Neural progenitor cell (in vitro differentiated cells): Measurements from ENCODE around the gene MPP7. TPM values are rescaled to one million over a fixed set of nuclear protein-coding genes. Genes with fewer than 3 reads are reported as not detected.

ENCODE experiments used
- DNase-seq: peaks from one replicate; pipeline ENCODE4 v3.0.0-alpha.2; 2016; ENCODE audit warnings: low spot score
- H2AFZ ChIP-seq: fragments of 200-600 bp; sonication (generic); replicated peaks from 2 replicates; pipeline ENCODE4 v1.6.1; 2016; ENCODE audit warnings: antibody characterized with exemption
- H3F3A ChIP-seq: fragments of 200-600 bp; sonication (generic); 2 replicates; pipeline ENCODE4 v1.6.1; 2016; ENCODE audit warnings: antibody characterized with exemption, low read depth
- H3K27ac ChIP-seq: fragments of 200-600 bp; sonication (generic); 2 replicates; pipeline ENCODE4 v1.5.1; 2016; ENCODE audit warnings: mild to moderate bottlenecking
- H3K27me3 ChIP-seq: fragments of 200-600 bp; sonication (generic); 2 replicates; pipeline ENCODE4 v1.6.1; 2016; ENCODE audit warnings: mild to moderate bottlenecking, moderate library complexity
- H3K36me3 ChIP-seq: fragments of 200-600 bp; sonication (generic); 2 replicates; pipeline ENCODE4 v1.5.1; 2016
- H3K4me1 ChIP-seq: fragments of 200-600 bp; sonication (generic); 2 replicates; pipeline ENCODE4 v1.6.1; 2016; ENCODE audit warnings: mixed run types
- H3K4me2 ChIP-seq: fragments of 200-600 bp; sonication (generic); 2 replicates; pipeline ENCODE4 v1.6.1; 2016
- H3K4me3 ChIP-seq: fragments of 200-600 bp; sonication (generic); 2 replicates; pipeline ENCODE4 v1.5.1; 2016
- H3K79me2 ChIP-seq: fragments of 200-600 bp; sonication (generic); 2 replicates; pipeline ENCODE4 v1.6.1; 2016; ENCODE audit warnings: low read depth
- H3K9ac ChIP-seq: fragments of 200-600 bp; sonication (generic); 2 replicates; pipeline ENCODE4 v1.6.1; 2016
- H3K9me3 ChIP-seq: fragments of 200-600 bp; sonication (generic); 2 replicates; pipeline ENCODE4 v1.5.1; 2016; ENCODE audit warnings: low read depth
- H4K20me1 ChIP-seq: fragments of 200-600 bp; sonication (generic); 2 replicates; pipeline ENCODE4 v1.6.1; 2016; ENCODE audit warnings: low read depth
- H3K27ac Mint-ChIP-seq: 3 replicates; pipeline ENCODE4 v1.8.0; 2021; ENCODE audit warnings: mixed read lengths
- H3K27me3 Mint-ChIP-seq: 2 replicates; pipeline ENCODE4 v1.8.0; 2022; ENCODE audit warnings: low read depth, mild to moderate bottlenecking, inconsistent platforms, moderate library complexity, mixed read lengths; ENCODE audit not compliant: insufficient read depth
- H3K36me3 Mint-ChIP-seq: 3 replicates; pipeline ENCODE4 v1.8.0; 2021; ENCODE audit warnings: mixed read lengths
- H3K4me1 Mint-ChIP-seq: 3 replicates; pipeline ENCODE4 v1.8.0; 2021; ENCODE audit warnings: mixed read lengths
- H3K4me3 Mint-ChIP-seq: 3 replicates; pipeline ENCODE4 v1.8.0; 2021; ENCODE audit warnings: mild to moderate bottlenecking, moderate library complexity, mixed read lengths
- H3K9me3 Mint-ChIP-seq: 3 replicates; pipeline ENCODE4 v1.8.0; 2020; ENCODE audit warnings: mixed read lengths
- CTCF ChIP-seq: fragments of 200-600 bp; sonication (generic); IDR thresholded peaks from 2 replicates; pipeline ENCODE4 v1.5.1; 2017; ENCODE audit warnings: antibody characterized with exemption, mild to moderate bottlenecking
- EZH2 ChIP-seq: fragments of 200-600 bp; sonication (generic); IDR thresholded peaks from 2 replicates; pipeline ENCODE4 v1.6.1; 2017; ENCODE audit warnings: antibody characterized with exemption, mild to moderate bottlenecking, moderate library complexity
- EZH2phosphoT487 ChIP-seq: fragments of 200-600 bp; sonication (generic); IDR thresholded peaks from 2 replicates; pipeline ENCODE4 v1.6.1; 2017; ENCODE audit warnings: antibody characterized with exemption
- total RNA-seq: library from RNA; depleted of rRNA; stranded (reverse); fragments of >200 nt; gene quantifications from 2 replicates; pipeline ENCODE4 v1.2.3, GENCODE V29; 2015; ENCODE audit warnings: low replicate concordance

MPP7 gene
- total RNA-seq, 1 donor from 2014 or later, result 8.5 TPM

GRCh38 chr10:28266449-28267224 is 36.2 kb downstream of the MPP7 start:
- Histone ChIP-seq H3K27ac (no peak overlapping the region), H3K9me3 (no peaks in the 10 kb centered on the region), H3K4me3 (no peak overlapping the region), H3K36me3 (no peaks in the 10 kb centered on the region), H2AFZ (no peak overlapping the region), H3K79me2 (no peaks in the 10 kb centered on the region), H3K4me1 (no peaks in the 10 kb centered on the region), H3F3A (no peaks in the 10 kb centered on the region), H4K20me1 (no peaks in the 10 kb centered on the region), H3K9ac (no peak overlapping the region), H3K4me2 (no peak overlapping the region), H3K27me3 (no peaks in the 10 kb centered on the region)
- Mint-ChIP-seq H3K36me3 (no peaks in the 10 kb centered on the region), H3K27me3 (no peaks in the 10 kb centered on the region), H3K4me1 (peaks cover 5% of the 10 kb centered on the region), H3K4me3 (no peak overlapping the region), H3K27ac (no peak overlapping the region), H3K9me3 (no peaks in the 10 kb centered on the region)
- no peak for DNase-seq
- TF ChIP-seq CTCF (no peak), EZH2phosphoT487 (no peak)

- Mint-ChIP-seq H3K9me3 (no peaks in the 10 kb centered on the region), H3K36me3 (no peaks in the 10 kb centered on the region), H3K27me3 (no peaks in the 10 kb centered on the region), H3K4me3 (no peak overlapping the region), H3K4me1 (peaks cover 12% of the 10 kb centered on the region), H3K27ac (no peak overlapping the region)
- TF ChIP-seq CTCF, result no peak
- TF ChIP-seq EZH2phosphoT487, result no peak
- no peak for TF ChIP-seq EZH2
- Histone ChIP-seq H3K4me1 (no peaks in the 10 kb centered on the region), H3K79me2 (no peaks in the 10 kb centered on the region), H3K4me3 (no peak overlapping the region), H3K9ac (no peak overlapping the region), H3K27ac (no peak overlapping the region), H3K36me3 (no peaks in the 10 kb centered on the region), H3K9me3 (no peaks in the 10 kb centered on the region), H3F3A (no peaks in the 10 kb centered on the region), H2AFZ (no peak overlapping the region), H3K27me3 (no peaks in the 10 kb centered on the region), H4K20me1 (no peaks in the 10 kb centered on the region), H3K4me2 (no peak overlapping the region)
- DNase-seq, result no peak
Observed at GRCh38 chr10:28263136-28263857, 39.6 kb downstream of the MPP7 start.

GRCh38 chr10:28256776-28257175 is 46.1 kb downstream of the MPP7 start:
- no peak overlapping the region for H3K4me3 ChIP-seq
- H3K27me3 ChIP-seq, result no peaks in the 10 kb centered on the region
- H3K9me3 Mint-ChIP-seq, result no peaks in the 10 kb centered on the region
- H3K27ac ChIP-seq, result no peak overlapping the region
- no peaks in the 10 kb centered on the region for H3K36me3 Mint-ChIP-seq
- no peaks in the 10 kb centered on the region for H3K79me2 ChIP-seq
- no peak overlapping the region for H3K4me3 Mint-ChIP-seq
- no peak overlapping the region for H3K9ac ChIP-seq
- no peak overlapping the region for H2AFZ ChIP-seq
- H3K4me1 ChIP-seq, result no peaks in the 10 kb centered on the region
- no peaks in the 10 kb centered on the region for H3K9me3 ChIP-seq
- no peak for DNase-seq
- peaks cover 4% of the 10 kb centered on the region for H3K27me3 Mint-ChIP-seq
- peaks cover 8% of the 10 kb centered on the region for H3K4me1 Mint-ChIP-seq
- H3K36me3 ChIP-seq, result no peaks in the 10 kb centered on the region
- no peaks in the 10 kb centered on the region for H3F3A ChIP-seq
- no peak for TF ChIP-seq EZH2phosphoT487
- no peak for TF ChIP-seq CTCF
- H3K4me2 ChIP-seq, result no peak overlapping the region
- H3K27ac Mint-ChIP-seq, result no peak overlapping the region
- H4K20me1 ChIP-seq, result no peaks in the 10 kb centered on the region
